ENCODE results near the gene CLDN7.

Gene CLDN7

GRCh38 chr17:7232114-7232513 lies 30.2 kb downstream of the CLDN7 start:
- peaks cover 68 to 75% of the 10 kb centered on the region in 2 donors for H3K36me3 Mint-ChIP-seq
- H3K4me1 Mint-ChIP-seq, result peaks cover 45 to 62% of the 10 kb centered on the region in 2 donors
- ATAC-seq (replicated peaks), result no peak
- H3K27me3 Mint-ChIP-seq, result no peaks in the 10 kb centered on the region
- no peak for DNase-seq
- no peaks in the 10 kb centered on the region for H3K9me3 Mint-ChIP-seq
- peak overlapping the region; percentile 9 for H3K27ac Mint-ChIP-seq
- H3K4me3 Mint-ChIP-seq, result peak overlapping the region; percentile 37 to 98

- Mint-ChIP-seq H3K4me3 (no peak overlapping the region), H3K27me3 (no peaks in the 10 kb centered on the region), H3K9me3 (no peaks in the 10 kb centered on the region), H3K36me3 (peaks cover 54 to 66% of the 10 kb centered on the region in 2 donors), H3K27ac (no peak overlapping the region), H3K4me1 (peaks cover 25 to 36% of the 10 kb centered on the region in 2 donors)
- DNase-seq, result no peak
- no peak for ATAC-seq (replicated peaks)
Measured at GRCh38 chr17:7229504-7229903, 32.8 kb downstream of the CLDN7 start.

- H3K4me1 Mint-ChIP-seq, result peaks cover 25 to 34% of the 10 kb centered on the region in 2 donors
- no peak overlapping the region for H3K4me3 Mint-ChIP-seq
- H3K36me3 Mint-ChIP-seq, result peaks cover 55 to 65% of the 10 kb centered on the region in 2 donors
- no peaks in the 10 kb centered on the region for H3K27me3 Mint-ChIP-seq
- DNase-seq (no peak), ATAC-seq (replicated peaks) (no peak)
- H3K27ac Mint-ChIP-seq, result no peak overlapping the region
- H3K9me3 Mint-ChIP-seq, result no peaks in the 10 kb centered on the region
Measured at GRCh38 chr17:7228920-7229319, 33.4 kb downstream of the CLDN7 start.

- Mint-ChIP-seq H3K27ac (no peak overlapping the region), H3K4me3 (no peak overlapping the region), H3K27me3 (no peaks in the 10 kb centered on the region), H3K9me3 (no peaks in the 10 kb centered on the region), H3K36me3 (peaks cover 55 to 72% of the 10 kb centered on the region in 2 donors), H3K4me1 (peaks cover 15 to 21% of the 10 kb centered on the region in 2 donors)
- no peak for DNase-seq
- no peak for ATAC-seq (replicated peaks)
Measured at GRCh38 chr17:7226721-7227710, 35.3 kb downstream of the CLDN7 start.

GRCh38 chr17:7225711-7226331 lies 36.5 kb downstream of the CLDN7 start:
- ATAC-seq (replicated peaks), result no peak

GRCh38 chr17:7224661-7225111 lies 37.6 kb downstream of the CLDN7 start:
- DNase-seq (no peak), ATAC-seq (replicated peaks) (no peak)
- H3K9me3 Mint-ChIP-seq, result no peaks in the 10 kb centered on the region
- no peaks in the 10 kb centered on the region for H3K27me3 Mint-ChIP-seq
- H3K27ac Mint-ChIP-seq, result peak overlapping the region; percentile 14
- no peak overlapping the region for H3K4me3 Mint-ChIP-seq
- peaks cover 24 to 37% of the 10 kb centered on the region in 2 donors for H3K4me1 Mint-ChIP-seq
- peaks cover 54 to 75% of the 10 kb centered on the region in 2 donors for H3K36me3 Mint-ChIP-seq

More at GRCh38 chr17:7225711-7226331, 36.5 kb downstream of the CLDN7 start:
- Mint-ChIP-seq H3K4me1 (peaks cover 20 to 28% of the 10 kb centered on the region in 2 donors), H3K27ac (peak overlapping the region; percentile 25), H3K9me3 (no peaks in the 10 kb centered on the region), H3K4me3 (no peak overlapping the region), H3K36me3 (peaks cover 59 to 78% of the 10 kb centered on the region in 2 donors), H3K27me3 (no peaks in the 10 kb centered on the region)
- no peak for DNase-seq

- ATAC-seq (replicated peaks), result no peak
- Mint-ChIP-seq H3K4me1 (peaks cover 27 to 42% of the 10 kb centered on the region in 2 donors), H3K36me3 (peaks cover 49 to 70% of the 10 kb centered on the region in 2 donors), H3K27ac (peak overlapping the region; percentile 68), H3K9me3 (no peaks in the 10 kb centered on the region), H3K4me3 (no peak overlapping the region), H3K27me3 (no peaks in the 10 kb centered on the region)
- DNase-seq, result no peak
Measured at GRCh38 chr17:7224110-7224509, 38.2 kb downstream of the CLDN7 start.

- no peak for ATAC-seq (replicated peaks)
- no peaks in the 10 kb centered on the region for H3K27me3 Mint-ChIP-seq
- H3K27ac Mint-ChIP-seq, result peak overlapping the region; percentile 68
- H3K4me1 Mint-ChIP-seq, result peaks cover 34 to 45% of the 10 kb centered on the region in 2 donors
- no peaks in the 10 kb centered on the region for H3K9me3 Mint-ChIP-seq
- H3K4me3 Mint-ChIP-seq, result no peak overlapping the region
- H3K36me3 Mint-ChIP-seq, result peaks cover 43 to 63% of the 10 kb centered on the region in 2 donors
- DNase-seq, result no peak
Measured at GRCh38 chr17:7223375-7223774, 38.9 kb downstream of the CLDN7 start.

GRCh38 chr17:7222972-7223292 lies 39.3 kb downstream of the CLDN7 start:
- Mint-ChIP-seq H3K36me3 (peaks cover 38 to 59% of the 10 kb centered on the region in 2 donors), H3K9me3 (no peaks in the 10 kb centered on the region), H3K4me3 (no peak overlapping the region), H3K4me1 (peaks cover 35 to 45% of the 10 kb centered on the region in 2 donors), H3K27ac (no peak overlapping the region), H3K27me3 (no peaks in the 10 kb centered on the region)
- ATAC-seq (replicated peaks) (no peak), DNase-seq (no peak)

GRCh38 chr17:7222093-7222971 lies 39.9 kb downstream of the CLDN7 start:
- no peak for DNase-seq
- Mint-ChIP-seq H3K4me3 (peak overlapping the region in 1 of 2 donors; percentile 7), H3K9me3 (no peaks in the 10 kb centered on the region), H3K27me3 (no peaks in the 10 kb centered on the region), H3K4me1 (peaks cover 38 to 48% of the 10 kb centered on the region in 2 donors), H3K36me3 (peaks cover 34 to 55% of the 10 kb centered on the region in 2 donors), H3K27ac (peak overlapping the region; percentile 99)
- ATAC-seq (replicated peaks), result no peak

- Mint-ChIP-seq H3K4me1 (peaks cover 42 to 52% of the 10 kb centered on the region in 2 donors), H3K27ac (peak overlapping the region; percentile 99), H3K36me3 (peaks cover 29 to 47% of the 10 kb centered on the region in 2 donors)
Measured at GRCh38 chr17:7221278-7222092, 40.8 kb downstream of the CLDN7 start.

GRCh38 chr17:7220593-7221277 lies 41.5 kb downstream of the CLDN7 start:
- H3K27me3 Mint-ChIP-seq, result no peaks in the 10 kb centered on the region
- peaks cover 27 to 43% of the 10 kb centered on the region in 2 donors for H3K36me3 Mint-ChIP-seq
- H3K9me3 Mint-ChIP-seq, result no peaks in the 10 kb centered on the region
- ATAC-seq (replicated peaks) (peak; percentile 38 to 55), DNase-seq (peak; percentile 46)
- peak overlapping the region; percentile 99 for H3K27ac Mint-ChIP-seq
- H3K4me3 Mint-ChIP-seq, result peak overlapping the region; percentile 99
- H3K4me1 Mint-ChIP-seq, result peaks cover 49 to 60% of the 10 kb centered on the region in 2 donors

More at GRCh38 chr17:7221278-7222092, 40.8 kb downstream of the CLDN7 start:
- no peaks in the 10 kb centered on the region for H3K9me3 Mint-ChIP-seq
- no peak for ATAC-seq (replicated peaks)
- H3K4me3 Mint-ChIP-seq, result peak overlapping the region; percentile 99
- DNase-seq, result no peak
- H3K27me3 Mint-ChIP-seq, result no peaks in the 10 kb centered on the region

Data from stimulated activated naive B cell treated with anti-CD40 and anti-IgM and Interleukin-4, amounts not matched to agents 10 μg/mL and 1 μg/mL and 100 μg/mL, for 72 hours (primary cell).